Neural cell (in vitro differentiated cells): ENCODE measurements around the gene GPR142. TPM values are rescaled to one million over a fixed set of nuclear protein-coding genes. Genes with fewer than 3 reads are reported as not detected.

Source experiments
- H2AFZ ChIP-seq: fragments of 200-600, 300-800 bp; sonication (generic), shearing (Covaris generic); 2 replicates; pipeline ENCODE4 v1.6.0; 2014; ENCODE audit warnings: low read depth, mild to moderate bottlenecking, antibody characterized with exemption, low read length, moderate library complexity
- H3F3A ChIP-seq: fragments of 200-600 bp; shearing (Covaris generic); 2 replicates; pipeline ENCODE4 v1.6.1; 2016; ENCODE audit warnings: mild to moderate bottlenecking, moderate library complexity, mixed read lengths, antibody characterized with exemption, low read length; ENCODE audit not compliant: insufficient read depth, poor library complexity, severe bottlenecking
- H3K27ac ChIP-seq: fragments of 200-600, 300-800 bp; sonication (generic), shearing (Covaris generic); 2 replicates; pipeline ENCODE4 v1.5.1; 2014; ENCODE audit warnings: mild to moderate bottlenecking, low read length, moderate library complexity
- H3K27me3 ChIP-seq: fragments of 300-800, 200-600 bp; sonication (generic), shearing (Covaris generic); 2 replicates; pipeline ENCODE4 v1.6.0; 2014; ENCODE audit warnings: mild to moderate bottlenecking, low read depth, low read length, moderate library complexity; ENCODE audit not compliant: insufficient read depth
- H3K36me3 ChIP-seq: fragments of 300-800, 200-600 bp; sonication (generic), shearing (Covaris generic); 2 replicates; pipeline ENCODE4 v1.5.1; 2014; ENCODE audit warnings: mild to moderate bottlenecking, antibody characterized with exemption, low read length, moderate library complexity; ENCODE audit not compliant: insufficient read depth
- H3K4me2 ChIP-seq: fragments of 300-800, 200-600 bp; sonication (generic), shearing (Covaris generic); 2 replicates; pipeline ENCODE4 v1.6.0; 2014; ENCODE audit warnings: mild to moderate bottlenecking, low read length
- H3K4me3 ChIP-seq: fragments of 300-800, 200-600 bp; sonication (generic), shearing (Covaris generic); 2 replicates; pipeline ENCODE4 v1.5.1; 2014; ENCODE audit warnings: mild to moderate bottlenecking, low read length, moderate library complexity
- H3K79me2 ChIP-seq: fragments of 200-600 bp; shearing (Covaris generic); replicated peaks from 2 replicates; pipeline ENCODE4 v1.6.0; 2014; ENCODE audit warnings: mild to moderate bottlenecking, low read length, moderate library complexity; ENCODE audit not compliant: insufficient read depth
- H3K9ac ChIP-seq: fragments of 300-800, 200-600 bp; sonication (generic), shearing (Covaris generic); 2 replicates; pipeline ENCODE4 v1.6.1; 2016; ENCODE audit warnings: mild to moderate bottlenecking, low read length, mixed read lengths
- H3K9me2 ChIP-seq: fragments of 200-600 bp; shearing (Covaris generic); 2 replicates; pipeline ENCODE4 v1.6.1; 2016; ENCODE audit warnings: mild to moderate bottlenecking, low read length, mixed read lengths; ENCODE audit not compliant: insufficient read depth
- H3K9me3 ChIP-seq: fragments of 200-600, 300-800 bp; sonication (generic), shearing (Covaris generic); 2 replicates; pipeline ENCODE4 v1.6.1; 2016; ENCODE audit warnings: mild to moderate bottlenecking, mixed run types, low read length, moderate library complexity, mixed read lengths
- H4K20me1 ChIP-seq: fragments of 200-600 bp; shearing (Covaris generic); 2 replicates; pipeline ENCODE4 v1.6.1; 2016; ENCODE audit warnings: mild to moderate bottlenecking, mixed run types; ENCODE audit not compliant: insufficient read depth
- EP300 ChIP-seq: fragments of 450-650 bp; conservative IDR thresholded peaks from 2 replicates; pipeline ENCODE4 v1.6.1; 2014; ENCODE audit warnings: antibody characterized with exemption, mild to moderate bottlenecking, moderate library complexity; ENCODE audit not compliant: poor library complexity, severe bottlenecking
- EZH2 ChIP-seq: fragments of 200-600, 300-800 bp; shearing (Covaris generic), sonication (generic); IDR thresholded peaks from 2 replicates; pipeline ENCODE4 v1.6.1; 2014; ENCODE audit warnings: antibody characterized with exemption, low read length, borderline replicate concordance, mild to moderate bottlenecking; ENCODE audit not compliant: insufficient read depth, poor library complexity, severe bottlenecking
- MXI1 ChIP-seq: fragments of 450-650 bp; conservative IDR thresholded peaks from 2 replicates; pipeline ENCODE4 v1.6.1; 2014; ENCODE audit warnings: antibody characterized with exemption, mild to moderate bottlenecking; ENCODE audit not compliant: poor library complexity, severe bottlenecking
- POLR2AphosphoS5 ChIP-seq: IDR thresholded peaks from 2 replicates; pipeline ENCODE4 v1.6.1; 2012
- RAD21 ChIP-seq: fragments of 450-650 bp; conservative IDR thresholded peaks from 2 replicates; pipeline ENCODE4 v1.6.1; 2014; ENCODE audit warnings: antibody characterized with exemption, mild to moderate bottlenecking, moderate library complexity
- SMC3 ChIP-seq: fragments of 450-650 bp; conservative IDR thresholded peaks from 2 replicates; pipeline ENCODE4 v1.6.1; 2014; ENCODE audit warnings: antibody characterized with exemption, mild to moderate bottlenecking, moderate library complexity; ENCODE audit not compliant: poor library complexity
- TAF1 ChIP-seq: IDR thresholded peaks from 2 replicates; pipeline ENCODE4 v1.6.1; 2012; ENCODE audit warnings: low read depth
- polyA plus RNA-seq: library from polyadenylated mRNA; depleted of rRNA; stranded (reverse); fragments of >200 nt; gene quantifications from 2 replicates; pipeline ENCODE4 v1.2.3, GENCODE V29; 2014
- TF ChIP-seq, protein P1 (sequence below): IDR thresholded peaks from 2 replicates; pipeline ENCODE4 v1.6.1; 2012; ENCODE audit warnings: borderline replicate concordance
- TF ChIP-seq, protein P2 (sequence below): fragments of 450-650 bp; IDR thresholded peaks from 2 replicates; pipeline ENCODE4 v1.5.1; 2014; ENCODE audit warnings: antibody characterized with exemption, mild to moderate bottlenecking, moderate library complexity; ENCODE audit not compliant: poor library complexity, severe bottlenecking

The GPR142 gene
- polyA plus RNA-seq, 1 donor from 2014 or later = not detected

DNA sequence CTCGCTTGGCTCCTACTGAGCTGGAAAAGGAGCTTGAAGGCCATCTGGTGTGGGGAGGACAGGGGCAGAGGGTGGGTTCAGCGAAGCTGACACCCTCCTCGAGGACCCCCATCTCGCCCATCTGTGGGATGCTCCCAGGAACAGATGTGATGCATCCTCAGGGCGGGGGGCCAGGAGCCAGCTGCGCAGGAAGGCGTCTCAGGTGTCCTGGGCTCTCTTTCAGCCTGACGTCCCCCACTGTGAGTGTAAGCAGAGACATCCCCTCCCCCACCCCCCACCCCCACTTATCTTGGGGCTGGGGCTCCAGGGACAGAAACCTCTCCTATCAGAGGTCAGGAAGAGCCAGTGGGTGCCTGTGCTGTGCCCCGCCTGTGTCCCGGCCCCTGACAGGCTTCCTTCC lies 25.1 kb upstream of the GPR142 start:
- Histone ChIP-seq H3K9me3 (no peaks in the 10 kb centered on the region), H3K9me2 (no peaks in the 10 kb centered on the region), H3K27ac (no peak overlapping the region), H3F3A (no peaks in the 10 kb centered on the region), H4K20me1 (no peaks in the 10 kb centered on the region), H2AFZ (no peak overlapping the region), H3K79me2 (no peaks in the 10 kb centered on the region), H3K4me2 (no peak overlapping the region), H3K4me3 (no peak overlapping the region), H3K27me3 (no peaks in the 10 kb centered on the region), H3K36me3 (no peaks in the 10 kb centered on the region), H3K9ac (no peak overlapping the region)
- no peak for TF ChIP-seq SMC3

DNA sequence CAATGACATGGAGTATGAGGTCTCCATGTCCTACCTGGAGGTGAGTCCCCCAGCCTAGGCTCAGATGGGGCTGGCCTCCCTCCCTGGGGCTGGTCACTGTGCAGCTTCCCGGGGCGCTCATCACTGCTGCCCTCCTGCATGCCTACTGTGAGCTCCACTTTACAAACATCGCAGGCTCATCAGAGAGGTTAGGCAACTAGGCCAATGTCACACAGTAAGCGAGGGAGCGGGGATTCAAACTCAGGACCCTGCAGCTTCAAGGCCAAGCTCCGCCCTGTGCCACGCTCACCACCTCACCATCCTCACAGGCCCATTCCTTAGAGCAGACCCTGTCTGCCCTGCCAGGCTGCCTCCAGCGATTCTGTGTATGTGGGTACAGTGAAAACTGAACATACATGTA lies 24.2 kb upstream of the GPR142 start:
- Histone ChIP-seq H2AFZ (no peak overlapping the region), H3K27ac (no peak overlapping the region), H3K9me2 (no peaks in the 10 kb centered on the region), H3K4me2 (no peak overlapping the region), H3K9me3 (no peaks in the 10 kb centered on the region), H4K20me1 (no peaks in the 10 kb centered on the region), H3K4me3 (no peak overlapping the region), H3K27me3 (no peaks in the 10 kb centered on the region), H3K79me2 (no peaks in the 10 kb centered on the region), H3F3A (no peaks in the 10 kb centered on the region), H3K9ac (no peak overlapping the region), H3K36me3 (no peaks in the 10 kb centered on the region)
- TF ChIP-seq, protein P1, sequence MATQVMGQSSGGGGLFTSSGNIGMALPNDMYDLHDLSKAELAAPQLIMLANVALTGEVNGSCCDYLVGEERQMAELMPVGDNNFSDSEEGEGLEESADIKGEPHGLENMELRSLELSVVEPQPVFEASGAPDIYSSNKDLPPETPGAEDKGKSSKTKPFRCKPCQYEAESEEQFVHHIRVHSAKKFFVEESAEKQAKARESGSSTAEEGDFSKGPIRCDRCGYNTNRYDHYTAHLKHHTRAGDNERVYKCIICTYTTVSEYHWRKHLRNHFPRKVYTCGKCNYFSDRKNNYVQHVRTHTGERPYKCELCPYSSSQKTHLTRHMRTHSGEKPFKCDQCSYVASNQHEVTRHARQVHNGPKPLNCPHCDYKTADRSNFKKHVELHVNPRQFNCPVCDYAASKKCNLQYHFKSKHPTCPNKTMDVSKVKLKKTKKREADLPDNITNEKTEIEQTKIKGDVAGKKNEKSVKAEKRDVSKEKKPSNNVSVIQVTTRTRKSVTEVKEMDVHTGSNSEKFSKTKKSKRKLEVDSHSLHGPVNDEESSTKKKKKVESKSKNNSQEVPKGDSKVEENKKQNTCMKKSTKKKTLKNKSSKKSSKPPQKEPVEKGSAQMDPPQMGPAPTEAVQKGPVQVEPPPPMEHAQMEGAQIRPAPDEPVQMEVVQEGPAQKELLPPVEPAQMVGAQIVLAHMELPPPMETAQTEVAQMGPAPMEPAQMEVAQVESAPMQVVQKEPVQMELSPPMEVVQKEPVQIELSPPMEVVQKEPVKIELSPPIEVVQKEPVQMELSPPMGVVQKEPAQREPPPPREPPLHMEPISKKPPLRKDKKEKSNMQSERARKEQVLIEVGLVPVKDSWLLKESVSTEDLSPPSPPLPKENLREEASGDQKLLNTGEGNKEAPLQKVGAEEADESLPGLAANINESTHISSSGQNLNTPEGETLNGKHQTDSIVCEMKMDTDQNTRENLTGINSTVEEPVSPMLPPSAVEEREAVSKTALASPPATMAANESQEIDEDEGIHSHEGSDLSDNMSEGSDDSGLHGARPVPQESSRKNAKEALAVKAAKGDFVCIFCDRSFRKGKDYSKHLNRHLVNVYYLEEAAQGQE = no peak
- no peak for TF ChIP-seq RAD21
- TF ChIP-seq, protein P2, sequence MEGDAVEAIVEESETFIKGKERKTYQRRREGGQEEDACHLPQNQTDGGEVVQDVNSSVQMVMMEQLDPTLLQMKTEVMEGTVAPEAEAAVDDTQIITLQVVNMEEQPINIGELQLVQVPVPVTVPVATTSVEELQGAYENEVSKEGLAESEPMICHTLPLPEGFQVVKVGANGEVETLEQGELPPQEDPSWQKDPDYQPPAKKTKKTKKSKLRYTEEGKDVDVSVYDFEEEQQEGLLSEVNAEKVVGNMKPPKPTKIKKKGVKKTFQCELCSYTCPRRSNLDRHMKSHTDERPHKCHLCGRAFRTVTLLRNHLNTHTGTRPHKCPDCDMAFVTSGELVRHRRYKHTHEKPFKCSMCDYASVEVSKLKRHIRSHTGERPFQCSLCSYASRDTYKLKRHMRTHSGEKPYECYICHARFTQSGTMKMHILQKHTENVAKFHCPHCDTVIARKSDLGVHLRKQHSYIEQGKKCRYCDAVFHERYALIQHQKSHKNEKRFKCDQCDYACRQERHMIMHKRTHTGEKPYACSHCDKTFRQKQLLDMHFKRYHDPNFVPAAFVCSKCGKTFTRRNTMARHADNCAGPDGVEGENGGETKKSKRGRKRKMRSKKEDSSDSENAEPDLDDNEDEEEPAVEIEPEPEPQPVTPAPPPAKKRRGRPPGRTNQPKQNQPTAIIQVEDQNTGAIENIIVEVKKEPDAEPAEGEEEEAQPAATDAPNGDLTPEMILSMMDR = no peak

DNA sequence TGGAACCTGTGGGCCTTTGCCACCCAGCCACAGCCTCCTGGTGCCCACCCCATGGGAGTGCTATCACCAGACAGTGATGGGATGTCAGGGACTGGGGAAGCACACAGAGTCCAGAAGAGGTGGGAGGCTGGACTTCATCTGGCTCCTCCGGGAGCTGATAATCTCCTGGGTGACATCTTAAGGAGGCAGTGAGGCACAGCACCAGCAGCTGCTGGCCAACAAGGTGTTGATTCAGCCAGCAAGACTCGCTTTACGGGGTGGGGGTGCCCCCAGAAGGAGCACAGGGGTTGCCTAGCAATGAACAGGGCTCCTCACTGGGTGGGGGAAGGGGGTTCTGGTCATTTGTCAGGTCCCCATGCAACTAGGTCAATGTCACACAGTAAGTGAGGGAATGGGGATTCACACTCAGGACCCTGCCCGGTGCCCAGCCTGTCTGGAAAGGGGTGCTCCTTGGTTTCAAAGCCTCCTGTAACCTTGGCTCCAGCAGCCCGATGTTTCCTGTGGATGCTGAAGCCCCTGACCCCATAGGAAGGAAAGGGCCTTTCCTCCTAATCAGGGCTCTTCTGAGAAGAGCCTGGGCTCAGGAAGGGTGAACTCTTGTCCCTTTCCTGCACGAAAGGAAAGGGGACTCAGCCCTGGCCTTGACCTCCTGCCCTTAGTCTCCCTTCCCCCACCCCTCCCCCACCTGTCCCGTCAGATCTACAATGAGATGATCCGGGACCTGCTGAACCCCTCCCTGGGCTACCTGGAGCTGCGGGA lies 23.6 kb upstream of the GPR142 start:
- no peak overlapping the region for H3K27ac ChIP-seq

More for the DNA sequence above, 23.6 kb upstream of the GPR142 start:
- Histone ChIP-seq H3K9me2 (no peaks in the 10 kb centered on the region), H3K9ac (no peak overlapping the region), H3K36me3 (no peaks in the 10 kb centered on the region), H3K27me3 (no peaks in the 10 kb centered on the region), H2AFZ (no peak overlapping the region), H3K4me2 (no peak overlapping the region), H3K4me3 (no peak overlapping the region), H3F3A (no peaks in the 10 kb centered on the region), H4K20me1 (no peaks in the 10 kb centered on the region), H3K9me3 (no peaks in the 10 kb centered on the region), H3K79me2 (no peaks in the 10 kb centered on the region)
- no peak for TF ChIP-seq MXI1
- no peak for TF ChIP-seq EZH2
- TF ChIP-seq, protein P1 = no peak
- no peak for TF ChIP-seq SMC3
- TF ChIP-seq, protein P2 = no peak
- no peak for TF ChIP-seq POLR2AphosphoS5
- TF ChIP-seq RAD21 = no peak
- no peak for TF ChIP-seq TAF1
- no peak for TF ChIP-seq EP300
